Left lobe of liver (tissue), 2 donors: ENCODE results near the gene ANKS4B. TPM values are rescaled to one million over a fixed set of nuclear protein-coding genes. Genes with fewer than 3 reads are reported as not detected.
"Not testable (repeated sequence)": the region's sequence is repeated elsewhere in the genome, so short reads cannot be mapped to it uniquely, and the experiment has no call there.

Experiments
- ATAC-seq: fragments of 200-7000 bp; cut with Tn5 transposase; one replicate; pipeline ENCODE4 v1.9.1; 2020; ENCODE audit warnings: mild to moderate bottlenecking, moderate library complexity
- DNase-seq: peaks from one replicate; pipeline ENCODE4 v3.0.0-alpha.2; 2020; ENCODE audit warnings: low spot score
- total RNA-seq: library from RNA; stranded (reverse); gene quantifications from one replicate; pipeline ENCODE4 v1.2.1, GENCODE V29; 2021
- donor health status: DM: no; HTN: no; CAD: no; lungs with moderate emphysema.
- donor health status: DM: no; HTN: yes; CAD: no.

ANKS4B gene
- total RNA-seq, 1 donor from 2014 or later, result 13.8 TPM

DNA sequence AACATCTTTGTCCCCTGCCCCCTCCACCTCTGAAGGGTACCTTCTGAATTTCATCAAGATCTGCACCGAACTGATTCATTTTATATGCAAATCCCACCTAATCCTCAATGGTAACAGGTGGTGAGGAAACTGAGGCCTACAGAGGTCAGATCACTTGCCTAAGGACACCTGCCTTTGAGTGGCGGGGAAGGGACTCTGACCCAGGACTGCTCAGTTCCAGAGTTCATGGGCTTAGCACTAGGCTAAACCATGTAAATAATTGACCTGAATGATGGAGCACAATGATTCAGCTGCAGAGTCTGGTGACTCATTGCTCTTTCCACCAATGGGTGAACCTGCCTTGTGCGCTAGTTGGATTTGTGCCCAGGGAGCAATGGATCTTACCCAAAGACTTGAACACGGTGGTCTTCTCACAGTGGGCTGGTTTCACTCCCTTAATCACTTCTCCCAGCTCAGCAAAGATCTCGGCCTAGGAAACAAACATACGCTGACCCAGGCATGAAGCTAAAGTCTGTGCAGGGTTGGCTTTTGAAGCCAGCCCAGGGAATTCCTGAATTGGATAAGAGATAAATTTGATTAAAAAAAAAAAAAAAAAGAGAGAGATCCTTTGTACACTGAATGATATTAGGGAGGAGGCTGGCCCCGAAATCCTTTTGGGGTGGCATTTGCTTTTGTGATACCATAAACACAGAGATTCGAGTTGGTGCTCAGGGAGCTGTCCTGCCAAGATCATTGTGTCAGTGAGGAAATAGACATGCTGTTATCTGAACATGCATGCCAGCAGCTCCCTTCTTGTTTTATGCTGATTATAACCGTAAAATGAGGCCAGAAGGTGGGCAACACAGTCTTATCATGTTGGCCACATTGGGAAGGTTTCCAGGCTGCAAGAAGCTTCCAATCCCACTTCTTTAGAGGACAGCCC lies 27.6 kb downstream of the ANKS4B start:
- ATAC-seq (peak; percentile 78), DNase-seq (peak; percentile 90)

DNA sequence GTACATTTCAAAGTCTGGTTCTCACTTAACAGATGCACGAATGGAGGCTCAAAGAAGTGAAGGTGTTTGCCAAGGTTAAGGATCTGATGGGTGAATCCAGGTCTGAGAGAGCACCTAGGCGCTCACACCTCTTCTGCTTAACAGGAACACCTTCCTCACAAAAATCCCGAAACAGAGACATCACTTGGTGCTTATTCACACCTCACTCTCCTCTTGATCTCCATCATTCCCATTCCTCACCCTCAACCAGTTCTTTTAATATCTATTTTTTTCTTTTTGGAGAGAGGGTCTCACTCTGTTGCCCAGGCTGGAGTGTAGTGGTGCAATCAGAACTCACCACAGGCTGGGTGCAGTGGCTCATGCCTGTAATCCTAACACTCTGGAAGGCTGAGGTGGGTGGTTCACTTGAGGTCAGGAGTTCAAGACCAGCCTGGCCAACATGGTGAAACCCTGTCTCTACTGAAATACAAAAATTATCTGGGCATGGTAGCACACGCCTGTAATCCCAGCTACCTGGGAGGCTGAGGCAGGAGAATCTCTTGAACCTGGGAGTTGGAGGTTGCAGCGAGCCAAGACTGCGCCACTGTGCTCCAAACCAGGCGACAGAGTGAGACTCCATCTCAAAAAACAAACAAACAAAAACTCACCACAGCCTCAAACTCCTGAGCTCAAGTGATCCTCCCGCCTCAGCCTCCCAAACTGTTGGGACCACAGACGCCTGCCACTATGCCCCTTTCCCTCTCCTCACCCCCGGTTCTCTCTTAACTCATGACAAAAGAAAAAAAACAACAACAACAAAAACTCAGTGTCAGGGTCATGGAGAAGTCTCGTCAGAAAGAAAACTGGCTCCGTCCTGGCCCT lies 29.5 kb downstream of the ANKS4B start:
- DNase-seq (no peak), ATAC-seq (no peak)

DNA sequence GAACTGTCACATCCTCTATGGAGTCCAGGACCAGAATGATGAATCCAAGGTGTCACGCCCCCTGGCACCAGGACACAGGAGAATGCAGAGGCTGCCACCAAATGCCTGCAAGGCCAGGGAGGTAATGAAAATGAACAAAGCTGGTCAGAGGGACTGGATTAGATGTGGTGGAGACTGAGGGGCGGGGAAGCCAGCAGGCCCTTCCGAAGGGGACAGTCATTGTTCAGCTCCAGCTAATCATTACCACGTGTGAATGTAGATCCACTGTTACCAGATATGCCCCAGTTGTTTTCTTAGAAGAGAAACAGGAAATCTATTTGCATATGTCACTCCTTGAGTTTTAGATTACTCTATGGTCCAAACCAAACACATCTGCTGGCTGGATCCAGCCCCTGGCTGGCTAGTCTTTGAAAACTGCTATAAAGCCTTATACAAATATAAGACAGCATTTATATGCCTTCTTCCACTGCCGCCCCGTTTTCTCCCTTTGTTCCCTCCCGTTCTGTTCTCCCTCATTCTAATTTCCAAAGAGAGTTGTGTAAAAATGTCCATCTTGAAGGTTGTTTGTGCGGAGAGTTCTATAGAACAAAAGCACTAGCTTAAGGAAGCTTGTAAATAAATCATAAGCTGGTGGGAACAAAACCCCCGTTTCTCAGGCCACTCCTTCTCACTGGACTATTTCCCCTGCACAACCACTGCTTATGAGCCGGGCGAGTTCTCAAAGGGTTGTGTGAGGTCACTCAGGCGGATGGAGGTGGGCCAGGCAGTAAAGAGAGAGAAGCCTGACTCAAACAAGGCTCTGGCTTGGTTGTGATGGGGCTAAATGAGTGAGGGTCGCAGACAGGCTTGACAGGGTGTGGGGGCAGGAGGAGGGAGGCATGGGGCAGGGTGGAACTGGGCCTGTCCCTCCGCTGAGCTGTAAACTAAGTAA lies 30.4 kb downstream of the ANKS4B start:
- ATAC-seq (peak; percentile 19), DNase-seq (no peak)

DNA sequence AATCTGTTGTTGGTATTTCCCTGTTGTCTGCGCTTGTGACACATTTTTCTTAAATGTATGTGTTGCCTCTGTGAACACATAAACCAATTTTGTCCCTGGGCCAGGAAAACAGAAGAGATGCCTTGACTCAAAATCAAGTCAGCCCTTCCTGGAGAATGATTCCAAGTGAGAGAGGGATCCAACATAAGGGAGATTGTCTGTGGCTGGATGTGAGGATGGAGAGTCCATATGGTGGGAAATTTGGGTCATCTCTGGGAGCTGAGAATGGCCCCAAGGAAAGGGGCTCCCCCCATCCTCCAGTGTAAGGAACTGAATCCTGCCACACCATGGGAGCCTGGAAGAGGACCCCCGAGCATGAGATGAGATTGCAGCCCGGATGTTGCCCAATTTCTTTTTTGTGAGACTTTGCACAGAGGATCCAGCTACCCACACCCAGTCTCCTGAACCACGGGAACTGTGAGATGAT lies 31.1 kb downstream of the ANKS4B start:
- ATAC-seq (no peak), DNase-seq (no peak)

DNA sequence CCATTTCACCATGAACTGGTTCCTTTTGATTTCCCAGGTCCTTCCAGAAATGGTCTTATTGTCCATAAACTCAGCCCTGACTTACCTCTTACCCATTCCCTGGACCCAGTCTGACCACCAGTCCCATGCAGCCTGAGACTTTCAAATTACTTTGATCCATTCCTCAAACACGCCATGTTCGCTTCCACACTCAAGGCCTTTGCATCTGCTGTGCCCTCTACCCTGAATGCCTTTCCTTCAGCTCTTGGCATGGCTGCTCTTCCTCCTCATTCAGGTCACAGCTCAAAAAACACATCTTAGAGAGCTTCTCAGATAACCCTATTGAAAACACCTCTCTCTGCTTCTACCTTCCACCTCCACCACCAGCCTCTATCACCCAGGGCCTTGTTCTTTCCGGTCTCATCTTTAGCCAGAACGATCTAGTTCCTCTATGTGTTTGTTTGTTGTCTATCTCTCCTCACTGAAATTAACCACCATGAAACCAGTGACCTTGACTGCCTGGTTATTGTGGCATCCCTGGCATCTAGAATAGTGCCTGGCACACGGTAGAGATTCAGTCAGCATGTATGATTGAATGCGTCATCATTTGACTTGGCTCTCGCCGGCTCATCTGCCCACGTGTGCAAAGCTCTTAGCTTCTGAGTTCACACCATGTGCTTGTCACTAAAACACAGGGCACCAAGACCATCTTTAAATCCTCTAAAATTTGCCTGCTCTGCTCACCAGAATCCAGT lies 31.8 kb downstream of the ANKS4B start:
- peak; percentile 67 for ATAC-seq

DNA sequence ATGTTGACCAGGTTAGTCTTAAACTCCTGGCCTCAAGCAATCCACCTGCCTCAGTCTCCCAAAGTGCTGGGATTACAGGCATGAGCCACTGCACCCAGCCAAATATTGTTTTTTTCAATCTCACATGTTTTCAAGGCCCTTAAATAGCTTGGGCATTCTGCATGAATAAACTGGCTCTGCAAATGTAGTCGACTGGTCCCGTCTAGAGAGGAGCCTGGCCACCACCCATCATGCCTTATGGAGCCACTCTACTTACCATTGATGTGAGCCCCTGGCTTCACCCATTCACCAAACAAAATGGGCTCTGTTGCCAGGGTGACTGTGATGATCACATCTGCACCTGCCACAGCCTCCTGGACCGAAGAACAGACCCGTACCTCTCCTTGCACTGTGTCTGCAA lies 33.8 kb downstream of the ANKS4B start:
- ATAC-seq (no peak), DNase-seq (no peak)

More for the DNA sequence above, 31.8 kb downstream of the ANKS4B start:
- peak; percentile 84 for DNase-seq

DNA sequence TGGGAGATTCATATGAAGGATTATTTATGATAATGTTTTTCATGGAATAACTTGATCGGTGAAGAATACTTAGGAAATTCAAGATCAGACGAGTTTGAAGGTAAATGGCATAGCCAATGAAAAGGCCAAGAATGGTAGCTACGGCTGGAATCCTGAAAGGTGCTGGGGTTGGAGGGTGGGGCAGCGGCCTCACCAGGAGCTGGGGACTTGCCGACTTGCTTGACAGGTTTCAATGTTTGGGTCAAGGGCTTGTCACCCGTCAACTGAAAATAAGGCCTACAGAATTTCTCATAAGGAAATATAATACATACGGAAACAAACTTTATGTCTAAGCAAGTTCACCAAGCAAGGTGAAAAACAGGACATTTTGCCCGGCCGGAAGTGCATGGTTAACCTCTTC lies 34.7 kb downstream of the ANKS4B start:
- DNase-seq, result no peak
- no peak for ATAC-seq

DNA sequence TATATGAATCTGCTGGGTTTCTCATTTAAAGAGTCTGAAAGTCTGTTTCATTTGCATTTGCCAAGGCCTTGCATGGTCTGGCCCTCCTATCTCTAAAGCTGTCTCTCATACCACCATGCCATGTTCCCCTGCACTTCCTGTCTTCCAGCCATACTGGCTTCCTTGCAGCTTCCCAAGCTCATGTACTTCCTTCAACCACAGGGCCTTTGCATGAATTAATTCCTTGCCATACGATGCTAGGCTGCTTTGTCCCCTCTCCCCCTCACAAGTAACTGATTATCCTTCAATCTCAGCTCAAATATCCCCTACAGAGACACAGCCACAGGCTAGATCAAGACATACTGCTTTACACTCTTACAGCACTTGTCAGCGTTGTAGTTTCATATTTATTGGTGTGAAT lies 38.8 kb downstream of the ANKS4B start:
- ATAC-seq, result no peak

DNA sequence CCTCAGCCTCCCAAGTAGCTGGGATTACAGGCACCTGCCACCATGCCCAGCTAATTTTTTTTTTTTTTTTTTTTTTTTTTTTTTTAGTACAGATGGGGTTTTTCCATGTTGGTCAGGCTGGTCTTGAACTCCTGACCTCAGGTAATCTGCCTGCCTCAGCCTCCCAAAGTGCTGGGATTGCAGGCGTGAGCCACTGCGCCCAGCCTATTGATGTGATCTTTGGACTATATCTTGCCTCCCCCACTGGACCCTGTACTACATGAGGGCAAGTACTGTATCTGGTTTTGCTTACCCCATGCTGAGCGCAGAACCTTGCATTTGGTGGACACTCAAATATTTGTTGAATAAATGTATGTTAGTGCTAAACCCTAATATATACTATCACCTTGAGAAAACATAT lies 39.3 kb downstream of the ANKS4B start:
- ATAC-seq, result not testable (repeated sequence)

More for the DNA sequence above, 38.8 kb downstream of the ANKS4B start:
- no peak for DNase-seq

DNA sequence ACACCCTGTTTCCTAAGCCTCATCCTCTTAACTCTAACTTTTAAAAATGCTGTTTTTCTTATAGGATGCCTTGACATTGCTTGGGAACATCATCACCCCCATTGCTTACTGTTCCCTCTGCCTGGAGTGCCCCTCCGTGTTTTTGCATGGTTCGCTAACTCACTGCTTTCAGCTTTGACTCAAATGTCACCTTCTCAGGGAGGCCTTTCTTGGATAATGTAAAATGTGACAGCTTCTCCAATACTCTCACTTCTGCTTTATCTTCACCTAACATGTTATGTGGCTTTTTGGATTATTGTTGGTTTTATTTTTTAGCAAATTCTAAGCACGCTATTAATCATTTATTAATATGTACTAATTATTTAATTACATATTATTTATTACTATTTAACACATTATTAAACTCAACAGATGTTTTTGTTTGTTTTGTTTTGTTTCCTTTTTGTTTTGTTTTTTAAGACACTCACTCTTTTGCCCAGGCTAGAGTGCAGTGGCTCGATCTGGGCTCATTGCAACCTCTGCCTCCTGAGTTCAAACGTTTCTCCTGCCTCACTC lies 40.8 kb downstream of the ANKS4B start:
- ATAC-seq (no peak), DNase-seq (no peak)

More for the DNA sequence above, 39.3 kb downstream of the ANKS4B start:
- DNase-seq, result not testable (repeated sequence)

DNA sequence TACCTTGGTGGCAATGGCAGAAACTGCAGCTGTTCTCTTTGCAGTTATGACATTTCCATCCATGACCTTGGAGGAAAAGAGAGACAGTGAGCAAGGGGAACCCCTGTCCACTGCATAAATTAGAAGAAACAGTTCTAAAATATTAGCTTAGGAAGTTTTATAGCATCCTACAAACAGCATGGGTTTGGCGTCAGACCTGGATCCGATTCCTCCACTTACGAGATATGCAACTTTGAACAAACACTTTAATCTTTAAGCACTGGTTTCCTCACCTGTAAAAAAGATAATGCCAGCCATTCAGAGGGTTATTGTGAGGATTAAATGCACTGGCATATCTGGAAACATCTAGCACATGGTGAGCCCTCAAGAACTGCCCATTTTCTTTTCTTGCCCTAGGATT lies 42.0 kb downstream of the ANKS4B start:
- ATAC-seq (no peak), DNase-seq (no peak)

DNA sequence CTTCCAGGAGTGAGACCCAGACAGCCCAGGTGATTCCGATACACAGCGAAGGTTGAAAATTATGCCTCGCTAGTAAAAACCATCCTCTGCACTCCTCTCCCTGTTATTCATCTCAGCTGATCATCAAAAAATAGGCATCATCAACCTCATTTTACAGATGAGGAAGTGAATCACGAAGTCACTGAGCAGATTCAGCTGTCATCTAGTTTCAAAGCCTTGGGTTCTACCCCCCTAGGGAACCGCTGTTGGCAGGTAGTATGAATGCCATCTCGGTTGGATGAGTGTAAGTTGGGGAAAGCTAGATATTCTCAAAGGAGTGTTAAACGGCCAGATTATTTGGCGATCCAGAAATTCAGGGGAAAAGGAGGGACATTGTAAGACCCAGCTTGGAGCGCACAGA lies 42.6 kb downstream of the ANKS4B start:
- no peak for ATAC-seq
- DNase-seq, result no peak

DNA sequence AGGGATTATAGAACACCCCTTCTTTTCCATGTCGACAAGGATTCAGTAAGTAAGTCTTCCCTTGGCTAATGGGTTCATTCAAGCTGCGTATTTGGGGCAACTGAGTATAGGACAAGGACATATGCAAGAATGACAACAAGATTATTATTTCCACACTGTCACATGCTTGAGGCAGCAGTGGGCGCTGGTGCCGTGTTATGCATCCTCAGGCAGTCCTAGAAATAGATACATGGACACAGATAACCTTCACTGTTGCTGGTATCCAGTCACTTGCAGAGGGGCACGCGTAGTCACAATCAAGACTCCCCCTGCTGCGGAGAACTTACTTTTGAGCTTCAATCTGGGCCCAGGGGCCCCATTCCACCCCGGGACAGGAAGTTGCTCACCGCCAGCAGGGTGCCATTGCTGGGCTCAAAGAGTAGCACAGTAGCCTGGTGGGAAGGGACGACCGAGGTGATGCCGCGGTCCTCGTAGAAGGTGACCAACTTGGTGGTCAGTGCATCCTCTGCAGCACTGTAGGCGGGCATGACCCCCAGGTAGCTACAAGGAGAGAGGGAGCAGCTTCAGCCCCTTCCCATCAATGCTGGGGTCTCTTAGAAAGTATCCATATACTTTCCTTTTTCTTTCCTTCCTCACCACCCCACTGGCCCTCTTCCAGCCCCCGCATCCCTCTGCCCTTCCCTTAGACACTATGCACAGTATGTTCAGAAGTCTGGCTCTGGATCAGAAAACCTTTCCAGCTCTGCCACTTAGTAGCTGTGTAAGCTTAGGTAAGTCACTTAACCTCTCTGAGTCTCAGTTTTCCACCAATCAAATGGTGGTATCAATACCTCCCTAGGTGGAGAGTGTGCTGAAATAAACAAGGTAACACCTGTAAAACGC lies 43.8 kb downstream of the ANKS4B start:
- no peak for ATAC-seq
- no peak for DNase-seq

DNA sequence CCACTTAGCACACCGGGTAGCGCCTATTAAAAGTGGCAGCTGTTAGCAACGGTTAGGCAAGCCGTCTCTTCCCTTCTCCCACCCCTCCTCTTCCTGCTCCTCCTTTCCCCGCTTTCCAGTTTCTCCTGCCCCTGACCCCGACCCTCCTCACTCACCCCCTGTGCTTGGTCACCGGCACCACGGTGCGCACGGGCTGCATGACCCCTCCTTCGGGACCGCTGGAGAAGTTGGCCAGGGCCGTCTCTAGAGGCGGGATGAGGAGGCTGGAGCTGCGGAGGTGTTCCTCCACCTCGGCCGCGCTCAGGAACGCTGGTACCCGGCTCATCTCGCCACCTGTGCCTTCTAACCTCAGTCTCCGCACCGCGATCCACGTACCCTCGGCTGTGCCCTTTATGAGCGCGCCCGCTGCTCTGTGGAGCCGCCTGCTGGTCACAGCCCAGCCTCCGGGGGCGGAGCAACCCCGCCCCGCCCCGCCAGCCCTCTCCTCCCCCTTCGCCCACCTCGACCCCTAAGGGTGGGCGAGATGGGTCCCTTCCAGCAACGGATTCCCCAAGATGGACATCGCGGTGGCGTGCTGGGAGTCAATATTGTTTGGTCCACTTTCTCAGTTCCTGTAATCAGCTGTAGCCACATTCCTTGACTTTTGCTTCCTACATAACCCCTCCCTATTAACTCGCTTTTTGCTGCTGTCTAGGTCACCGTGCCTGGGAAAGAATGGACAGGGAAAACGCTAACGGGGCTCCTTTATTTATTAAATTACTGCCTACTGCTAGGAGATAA lies 44.6 kb downstream of the ANKS4B start, which contains the start of gene CRYM:
TSS of gene CRYM (minus strand) at position 364 of the 780 bp plus-strand sequence. CDS start at position 325, 39 bp downstream.
- DNase-seq, result peak; percentile 79
- peak; percentile 99 for ATAC-seq

DNA sequence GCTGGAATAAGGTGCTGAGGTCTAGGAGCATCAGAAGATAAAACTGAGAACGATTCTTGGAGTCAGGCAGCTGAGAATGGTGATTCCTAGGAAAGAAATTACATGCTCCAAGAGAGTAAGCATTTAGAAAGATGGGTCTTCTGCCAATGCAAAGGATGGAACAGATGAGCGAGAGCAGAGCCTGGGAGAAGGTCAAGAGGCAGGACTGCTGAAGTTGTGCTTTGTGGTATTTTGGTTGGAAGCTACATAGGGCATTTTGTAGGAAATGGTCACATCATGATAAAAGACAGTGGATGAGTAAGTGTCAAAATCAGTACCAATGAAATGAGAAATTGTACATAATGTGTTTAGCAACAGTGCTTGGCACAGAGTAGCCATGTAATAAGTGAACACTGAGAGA lies 46.0 kb downstream of the ANKS4B start:
- no peak for DNase-seq
- no peak for ATAC-seq

DNA sequence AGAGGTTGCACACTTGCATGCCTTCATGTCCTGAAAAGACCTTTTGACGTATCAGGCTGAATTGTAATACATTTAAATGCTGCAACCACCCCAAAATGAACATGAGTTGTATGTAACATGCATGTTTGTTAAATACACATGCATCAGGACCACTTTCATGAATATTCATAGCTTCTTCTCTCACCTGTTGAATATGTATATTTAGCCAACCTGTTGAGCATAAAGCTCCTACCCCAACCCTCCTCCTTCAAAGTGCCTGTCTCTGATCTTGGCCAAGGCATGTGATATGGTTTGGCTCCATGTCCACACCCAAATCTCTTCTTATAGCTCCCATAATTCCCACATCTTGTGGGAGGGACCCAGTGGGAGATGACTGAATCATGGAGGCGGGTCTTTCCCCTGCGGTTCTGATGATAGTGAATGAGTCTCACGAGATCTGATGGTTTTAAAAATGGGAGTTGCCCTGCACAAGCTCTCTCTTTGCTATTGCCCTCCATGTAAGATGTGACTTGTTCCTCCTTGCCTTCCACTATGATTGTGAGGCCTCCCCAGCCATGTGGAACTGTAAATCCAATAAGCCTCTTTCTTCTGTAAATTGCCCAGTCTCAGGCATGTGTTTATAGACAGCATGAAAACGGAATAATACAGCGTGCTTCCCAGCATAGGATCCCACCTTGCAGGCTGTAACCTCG lies 48.3 kb downstream of the ANKS4B start:
- DNase-seq, result no peak
- ATAC-seq, result no peak
